Progenitor cell of endocrine pancreas (in vitro differentiated cells): ENCODE data around the gene DRAM1. TPM values are rescaled to one million over a fixed set of nuclear protein-coding genes. Genes with fewer than 3 reads are reported as not detected.
"Not testable (repeated sequence)": the region's sequence is repeated elsewhere in the genome, so short reads cannot be mapped to it uniquely, and the experiment has no call there.

Experiments
- DNase-seq: peaks from one replicate; pipeline ENCODE4 v3.0.0; 2021; ENCODE audit warnings: low spot score; ENCODE audit not compliant: unreplicated experiment
- H3K27ac Mint-ChIP-seq: 2 replicates; pipeline ENCODE4 v1.8.0; 2021; ENCODE audit warnings: mild to moderate bottlenecking, moderate library complexity, mixed read lengths
- H3K27me3 Mint-ChIP-seq: 2 replicates; pipeline ENCODE4 v1.8.0; 2021; ENCODE audit warnings: mixed read lengths
- H3K36me3 Mint-ChIP-seq: 2 replicates; pipeline ENCODE4 v1.8.0; 2022; ENCODE audit warnings: mixed read lengths; ENCODE audit not compliant: insufficient read depth
- H3K4me1 Mint-ChIP-seq: 2 replicates; pipeline ENCODE4 v1.8.0; 2021; ENCODE audit warnings: low read depth, mixed read lengths
- H3K4me3 Mint-ChIP-seq: 2 replicates; pipeline ENCODE4 v1.8.0; 2021; ENCODE audit warnings: low read depth, mild to moderate bottlenecking, moderate library complexity, mixed read lengths
- H3K9me3 Mint-ChIP-seq: 2 replicates; pipeline ENCODE4 v1.8.0; 2021; ENCODE audit warnings: low read depth, mixed read lengths
- total RNA-seq: library from RNA; stranded (reverse); gene quantifications from 2 replicates; pipeline ENCODE4 v1.2.1, GENCODE V29; 2021
- TF ChIP-seq, protein P1 (sequence below): fragments of 200-600 bp; sonication (generic); IDR thresholded peaks from one replicate; pipeline ENCODE4 v1.5.0; 2021; ENCODE audit warnings: antibody characterized with exemption, mild to moderate bottlenecking; ENCODE audit not compliant: unreplicated experiment

The DRAM1 gene
- total RNA-seq, 1 donor from 2014 or later = 3.8 TPM

DNA sequence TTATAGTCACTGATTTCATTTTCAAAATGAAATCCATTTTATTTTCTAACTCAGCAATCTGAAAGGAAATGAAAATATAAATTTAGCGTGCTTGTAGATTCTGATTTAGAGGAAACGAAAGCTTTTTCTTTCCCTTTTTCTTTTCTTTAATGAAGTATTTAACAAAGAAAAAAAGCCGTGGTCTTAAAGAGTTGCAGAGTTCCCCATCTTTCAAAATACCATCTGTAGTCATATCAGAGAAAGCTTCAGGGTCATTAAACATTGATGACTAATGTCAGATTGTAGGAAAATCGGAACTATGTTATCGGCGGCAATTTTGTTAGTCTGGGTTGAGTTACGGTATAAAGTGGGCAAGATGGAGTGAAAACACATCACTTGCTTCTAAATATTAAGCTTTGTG lies 32.3 kb downstream of the DRAM1 start:
- H3K27ac Mint-ChIP-seq = no peak overlapping the region
- no peaks in the 10 kb centered on the region for H3K36me3 Mint-ChIP-seq
- no peak overlapping the region for H3K4me3 Mint-ChIP-seq
- peaks cover 4% of the 10 kb centered on the region for H3K4me1 Mint-ChIP-seq
- TF ChIP-seq, protein P1, sequence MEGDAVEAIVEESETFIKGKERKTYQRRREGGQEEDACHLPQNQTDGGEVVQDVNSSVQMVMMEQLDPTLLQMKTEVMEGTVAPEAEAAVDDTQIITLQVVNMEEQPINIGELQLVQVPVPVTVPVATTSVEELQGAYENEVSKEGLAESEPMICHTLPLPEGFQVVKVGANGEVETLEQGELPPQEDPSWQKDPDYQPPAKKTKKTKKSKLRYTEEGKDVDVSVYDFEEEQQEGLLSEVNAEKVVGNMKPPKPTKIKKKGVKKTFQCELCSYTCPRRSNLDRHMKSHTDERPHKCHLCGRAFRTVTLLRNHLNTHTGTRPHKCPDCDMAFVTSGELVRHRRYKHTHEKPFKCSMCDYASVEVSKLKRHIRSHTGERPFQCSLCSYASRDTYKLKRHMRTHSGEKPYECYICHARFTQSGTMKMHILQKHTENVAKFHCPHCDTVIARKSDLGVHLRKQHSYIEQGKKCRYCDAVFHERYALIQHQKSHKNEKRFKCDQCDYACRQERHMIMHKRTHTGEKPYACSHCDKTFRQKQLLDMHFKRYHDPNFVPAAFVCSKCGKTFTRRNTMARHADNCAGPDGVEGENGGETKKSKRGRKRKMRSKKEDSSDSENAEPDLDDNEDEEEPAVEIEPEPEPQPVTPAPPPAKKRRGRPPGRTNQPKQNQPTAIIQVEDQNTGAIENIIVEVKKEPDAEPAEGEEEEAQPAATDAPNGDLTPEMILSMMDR = no peak
- no peaks in the 10 kb centered on the region for H3K27me3 Mint-ChIP-seq
- DNase-seq = no peak
- H3K9me3 Mint-ChIP-seq = no peaks in the 10 kb centered on the region

GRCh38 chr12:101915841-101916240 lies 38.5 kb downstream of the DRAM1 start:
- Mint-ChIP-seq H3K9me3 (no peaks in the 10 kb centered on the region), H3K4me1 (no peaks in the 10 kb centered on the region), H3K27ac (no peak overlapping the region), H3K36me3 (no peaks in the 10 kb centered on the region), H3K27me3 (peaks cover 22% of the 10 kb centered on the region), H3K4me3 (no peak overlapping the region)
- no peak for DNase-seq
- TF ChIP-seq, protein P1 = no peak

GRCh38 chr12:101918805-101919204 lies 41.4 kb downstream of the DRAM1 start:
- H3K27me3 Mint-ChIP-seq = peaks cover 22% of the 10 kb centered on the region
- not testable (repeated sequence) for DNase-seq, H3K27ac Mint-ChIP-seq, H3K9me3 Mint-ChIP-seq, H3K4me3 Mint-ChIP-seq, H3K36me3 Mint-ChIP-seq, H3K4me1 Mint-ChIP-seq

- no peak for DNase-seq
- Mint-ChIP-seq H3K4me3 (no peak overlapping the region), H3K4me1 (no peaks in the 10 kb centered on the region), H3K9me3 (no peaks in the 10 kb centered on the region), H3K27ac (no peak overlapping the region), H3K36me3 (no peaks in the 10 kb centered on the region), H3K27me3 (peaks cover 22% of the 10 kb centered on the region)
- TF ChIP-seq, protein P1 = no peak
Measured at GRCh38 chr12:101919447-101919846, 42.1 kb downstream of the DRAM1 start.

- Mint-ChIP-seq H3K4me3 (no peak overlapping the region), H3K27ac (no peak overlapping the region), H3K4me1 (no peaks in the 10 kb centered on the region), H3K36me3 (no peaks in the 10 kb centered on the region), H3K9me3 (no peaks in the 10 kb centered on the region), H3K27me3 (peaks cover 18% of the 10 kb centered on the region)
- TF ChIP-seq, protein P1 = no peak
- DNase-seq = no peak
Measured at GRCh38 chr12:101920906-101921305, 43.5 kb downstream of the DRAM1 start.

DNA sequence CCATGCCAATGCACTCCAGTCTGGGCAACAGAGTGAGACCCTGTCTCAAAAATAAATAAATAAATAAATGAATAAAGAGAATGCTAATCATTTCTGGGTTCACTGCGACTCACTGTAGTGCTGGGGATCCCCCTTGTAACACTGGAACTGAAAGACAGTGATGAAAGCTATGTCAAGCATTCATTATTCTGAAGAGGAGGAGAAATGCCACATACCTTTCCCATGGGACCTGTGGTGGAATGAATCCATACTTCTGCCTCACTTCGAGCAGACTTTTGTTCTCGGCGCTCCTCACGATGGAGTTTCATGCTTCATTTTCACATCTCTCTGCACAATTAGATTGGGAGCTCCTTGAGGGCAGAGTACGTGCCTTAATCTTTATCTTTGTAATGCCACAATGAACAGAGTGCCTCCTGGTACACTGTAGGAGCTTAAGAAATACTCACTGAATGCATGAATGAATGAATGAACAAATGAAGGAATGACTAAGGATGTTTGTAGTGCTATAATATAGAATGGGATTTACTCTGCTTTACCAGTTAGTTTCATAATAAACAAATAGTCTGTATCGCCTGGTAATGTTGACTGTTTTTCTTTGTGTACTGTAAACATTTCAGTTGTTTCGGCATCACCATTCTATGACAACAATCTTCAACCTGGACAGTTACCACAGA lies 45.8 kb downstream of the DRAM1 start:
- peaks cover 3% of the 10 kb centered on the region for H3K27me3 Mint-ChIP-seq
- no peak for DNase-seq
- no peaks in the 10 kb centered on the region for H3K4me1 Mint-ChIP-seq
- no peaks in the 10 kb centered on the region for H3K9me3 Mint-ChIP-seq
- no peak overlapping the region for H3K4me3 Mint-ChIP-seq
- TF ChIP-seq, protein P1 = no peak
- no peaks in the 10 kb centered on the region for H3K36me3 Mint-ChIP-seq
- no peak overlapping the region for H3K27ac Mint-ChIP-seq
